ENCODE data around the gene NAV2. TPM values are rescaled to one million over a fixed set of nuclear protein-coding genes. Genes with fewer than 3 reads are reported as not detected.
A peak's percentile ranks its signal among the peaks of the same experiment; 100 is the strongest.

The NAV2 gene
- total and polyA plus RNA-seq, 2 donors from 2014 or later, result 5.9 to 37.7 TPM

- H3K27me3 ChIP-seq (ENCODE audit: control insufficient read depth, insufficient read depth, low read length), result no peaks in the 10 kb centered on the region
- TF ChIP-seq CTCF (IDR thresholded peaks at IDR 0.05; ENCODE audit: borderline replicate concordance, extremely low read depth, insufficient read depth), result no peak
- H3K4me3 ChIP-seq (ENCODE audit: low read length in 3 of 3), result no peak overlapping the region
- H3K9ac ChIP-seq (ENCODE audit: low read length in 3 of 3), result no peak overlapping the region
- no peak overlapping the region for H3K27ac ChIP-seq (ENCODE audit: low read depth in 2 of 2, low read length in 2 of 2)
- DNase-seq, result no peak
- H3K4me1 ChIP-seq (ENCODE audit: control insufficient read depth in 2 of 3, insufficient read depth in 2 of 3, low read depth in 1 of 3, low read length in 3 of 3), result peaks cover 0 to 3% (median 2%) of the 10 kb centered on the region in 3 donors
- intact Hi-C loops (cut with DNase I), result loop anchor here (10.0 kb wide), 1 partner anchor 162 kb away; no protein-coding TSS in a partner anchor
- no peaks in the 10 kb centered on the region for H3K36me3 ChIP-seq (ENCODE audit: control insufficient read depth in 2 of 3, insufficient read depth in 3 of 3, low read length in 3 of 3)
- no peak for FAIRE-seq
- no peaks in the 10 kb centered on the region for H3K9me3 ChIP-seq (ENCODE audit: control insufficient read depth in 2 of 3, insufficient read depth in 1 of 3, low read length in 3 of 3)
These were observed 240.3 kb downstream of the NAV2 start for GRCh38 chr11:19952911-19953310.

GRCh38 chr11:19953336-19953735, 240.7 kb downstream of the NAV2 start:
- DNase-seq (no peak), FAIRE-seq (no peak)
- Histone ChIP-seq H3K27me3 (ENCODE audit: control insufficient read depth, insufficient read depth, low read length) (no peaks in the 10 kb centered on the region), H3K9ac (ENCODE audit: low read length in 3 of 3) (no peak overlapping the region), H3K4me3 (ENCODE audit: low read length in 3 of 3) (no peak overlapping the region), H3K4me1 (ENCODE audit: control insufficient read depth in 2 of 3, insufficient read depth in 2 of 3, low read depth in 1 of 3, low read length in 3 of 3) (peaks cover 0 to 3% (median 2%) of the 10 kb centered on the region in 3 donors), H3K9me3 (ENCODE audit: control insufficient read depth in 2 of 3, insufficient read depth in 1 of 3, low read length in 3 of 3) (no peaks in the 10 kb centered on the region), H3K36me3 (ENCODE audit: control insufficient read depth in 2 of 3, insufficient read depth in 3 of 3, low read length in 3 of 3) (no peaks in the 10 kb centered on the region), H3K27ac (ENCODE audit: low read depth in 2 of 2, low read length in 2 of 2) (no peak overlapping the region)
- TF ChIP-seq CTCF (IDR thresholded peaks at IDR 0.05; ENCODE audit: borderline replicate concordance, extremely low read depth, insufficient read depth), result no peak
- intact Hi-C loops (cut with DNase I), result loop anchor here (10.0 kb wide), 1 partner anchor 161 kb away; no protein-coding TSS in a partner anchor

- H3K36me3 ChIP-seq (ENCODE audit: control insufficient read depth in 2 of 3, insufficient read depth in 3 of 3, low read length in 3 of 3), result no peaks in the 10 kb centered on the region
- no peaks in the 10 kb centered on the region for H3K27me3 ChIP-seq (ENCODE audit: control insufficient read depth, insufficient read depth, low read length)
- H3K27ac ChIP-seq (ENCODE audit: low read depth in 2 of 2, low read length in 2 of 2), result no peak overlapping the region
- no peaks in the 10 kb centered on the region for H3K9me3 ChIP-seq (ENCODE audit: control insufficient read depth in 2 of 3, insufficient read depth in 1 of 3, low read length in 3 of 3)
- H3K9ac ChIP-seq (ENCODE audit: low read length in 3 of 3), result no peak overlapping the region
- H3K4me1 ChIP-seq (ENCODE audit: control insufficient read depth in 2 of 3, insufficient read depth in 2 of 3, low read depth in 1 of 3, low read length in 3 of 3), result peaks cover 0 to 3% (median 2%) of the 10 kb centered on the region in 3 donors
- FAIRE-seq, result no peak
- H3K4me3 ChIP-seq (ENCODE audit: low read length in 3 of 3), result no peak overlapping the region
- intact Hi-C loops (cut with DNase I), result loop anchor here (10.0 kb wide), 1 partner anchor 161 kb away; no protein-coding TSS in a partner anchor
- peak; percentile 39 for TF ChIP-seq CTCF (IDR thresholded peaks at IDR 0.05; ENCODE audit: borderline replicate concordance, extremely low read depth, insufficient read depth)
- peak in 1 of 5 donors; percentile 51 for DNase-seq
These were observed 241.3 kb downstream of the NAV2 start for GRCh38 chr11:19953909-19954308.

- Histone ChIP-seq H3K9me3 (ENCODE audit: control insufficient read depth in 2 of 3, insufficient read depth in 1 of 3, low read length in 3 of 3) (no peaks in the 10 kb centered on the region), H3K9ac (ENCODE audit: low read length in 3 of 3) (no peak overlapping the region), H3K4me1 (ENCODE audit: control insufficient read depth in 2 of 3, insufficient read depth in 2 of 3, low read depth in 1 of 3, low read length in 3 of 3) (peaks cover 0 to 3% (median 2%) of the 10 kb centered on the region in 3 donors), H3K27me3 (ENCODE audit: control insufficient read depth, insufficient read depth, low read length) (no peaks in the 10 kb centered on the region), H3K4me3 (ENCODE audit: low read length in 3 of 3) (no peak overlapping the region), H3K36me3 (ENCODE audit: control insufficient read depth in 2 of 3, insufficient read depth in 3 of 3, low read length in 3 of 3) (no peaks in the 10 kb centered on the region), H3K27ac (ENCODE audit: low read depth in 2 of 2, low read length in 2 of 2) (no peak overlapping the region)
- no peak for DNase-seq
- intact Hi-C loops (cut with DNase I), result loop anchor here (10.0 kb wide), 1 partner anchor 160 kb away; no protein-coding TSS in a partner anchor
- no peak for FAIRE-seq
- no peak for TF ChIP-seq CTCF (IDR thresholded peaks at IDR 0.05; ENCODE audit: borderline replicate concordance, extremely low read depth, insufficient read depth)
These were observed 242.3 kb downstream of the NAV2 start for GRCh38 chr11:19954899-19955298.

Data from kidney (tissue), 14 donors.